IPS-NIHi7 (cell line): Measurements from ENCODE around the gene GRIN1.
A peak's percentile ranks its signal among the peaks of the same experiment; 100 is the strongest.

Experiments
- DNase-seq: peaks from one replicate; pipeline ENCODE4 v3.0.0; 2012; ENCODE audit warnings: mixed read lengths; ENCODE audit errors: extremely low spot score

Gene GRIN1

DNA sequence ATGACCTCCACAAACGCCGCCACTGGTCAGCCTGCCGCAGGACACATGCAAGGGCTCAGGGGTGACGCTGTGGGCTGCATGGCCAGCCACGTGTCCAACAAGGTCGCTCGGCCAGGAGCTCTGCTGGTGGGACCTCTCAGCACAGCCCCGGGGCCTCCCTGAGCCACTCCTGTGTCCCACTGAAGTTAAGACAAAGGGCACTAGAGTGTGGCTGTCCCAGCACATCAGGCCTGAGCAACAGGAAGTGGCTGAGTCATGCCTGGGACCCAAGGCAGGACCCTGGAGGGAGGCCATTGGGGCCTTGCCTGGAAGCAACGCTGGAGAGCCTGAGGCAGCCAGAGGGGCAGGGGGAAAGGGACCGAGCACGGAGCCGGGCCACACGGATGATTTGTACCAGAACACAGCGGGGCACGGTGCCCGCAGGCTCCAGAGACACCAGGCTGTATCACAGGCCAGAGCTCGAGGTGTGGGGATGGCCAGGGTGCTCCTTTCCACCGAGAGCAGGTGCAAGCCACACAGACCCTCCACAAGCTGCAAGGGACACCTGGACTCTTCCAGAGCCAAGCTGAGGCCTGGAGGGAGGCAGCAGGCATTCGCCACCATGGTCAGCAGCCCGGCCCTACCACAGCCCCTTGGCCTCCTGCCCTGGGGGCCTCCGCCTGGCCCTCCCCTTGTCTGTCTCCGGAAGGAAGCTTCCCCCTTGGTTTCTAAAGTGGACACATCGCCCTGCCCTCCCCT lies 39.4 kb downstream of the GRIN1 start:
- DNase-seq: no peak

DNA sequence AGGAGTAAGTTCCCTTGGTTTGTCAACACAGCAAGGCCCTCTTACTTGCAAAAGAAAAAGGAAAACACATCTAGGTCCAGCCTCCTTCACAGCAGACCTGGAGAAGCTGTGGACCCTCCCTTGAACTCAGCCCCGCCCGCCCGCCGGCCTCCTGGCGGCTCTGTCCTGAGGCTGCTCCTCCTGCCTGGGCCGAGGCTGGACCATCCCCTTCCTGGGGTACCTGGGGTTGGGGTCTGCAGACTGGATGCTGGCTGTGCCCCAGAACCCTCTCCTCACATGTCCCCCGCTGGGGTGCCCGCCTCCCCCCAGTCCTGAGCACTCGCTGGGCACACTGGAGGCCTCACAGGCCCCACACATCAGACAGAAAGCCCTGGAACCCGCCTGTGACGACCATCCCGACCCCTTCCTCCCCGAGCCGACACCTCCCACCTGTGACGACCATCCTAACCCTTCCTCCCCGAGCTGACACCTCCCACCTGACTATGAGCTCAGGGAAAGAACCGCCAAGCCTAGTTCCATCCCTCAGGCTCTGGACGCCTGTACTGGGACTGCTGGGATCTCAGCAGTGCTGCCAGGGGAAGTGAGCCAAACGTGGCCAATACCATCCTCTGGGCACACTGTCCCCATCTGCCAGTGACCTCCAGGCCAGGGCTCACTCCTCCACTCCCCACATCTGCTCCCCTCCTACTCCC lies 40.1 kb downstream of the GRIN1 start:
- DNase-seq: no peak

DNA sequence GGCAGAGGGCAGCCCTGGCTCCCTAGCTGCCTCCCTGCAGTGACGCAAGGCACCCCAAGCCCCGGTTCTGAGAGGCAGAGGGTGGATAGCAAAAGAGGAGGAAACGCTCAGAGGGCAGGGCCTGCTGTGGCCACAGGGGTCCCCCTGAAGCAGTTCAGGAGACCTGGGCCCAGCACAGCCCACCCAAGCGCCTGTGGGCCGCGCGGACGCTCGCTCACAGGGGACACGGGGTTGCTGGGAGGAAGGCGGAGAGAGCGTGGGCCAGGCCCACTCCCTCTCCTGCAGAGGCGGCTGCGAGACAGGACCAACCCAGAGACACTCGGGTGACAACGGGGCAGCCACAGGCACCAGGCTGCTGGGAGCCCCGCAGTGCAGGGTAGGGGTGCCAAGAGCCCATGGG lies 40.8 kb downstream of the GRIN1 start:
- no peak for DNase-seq

DNA sequence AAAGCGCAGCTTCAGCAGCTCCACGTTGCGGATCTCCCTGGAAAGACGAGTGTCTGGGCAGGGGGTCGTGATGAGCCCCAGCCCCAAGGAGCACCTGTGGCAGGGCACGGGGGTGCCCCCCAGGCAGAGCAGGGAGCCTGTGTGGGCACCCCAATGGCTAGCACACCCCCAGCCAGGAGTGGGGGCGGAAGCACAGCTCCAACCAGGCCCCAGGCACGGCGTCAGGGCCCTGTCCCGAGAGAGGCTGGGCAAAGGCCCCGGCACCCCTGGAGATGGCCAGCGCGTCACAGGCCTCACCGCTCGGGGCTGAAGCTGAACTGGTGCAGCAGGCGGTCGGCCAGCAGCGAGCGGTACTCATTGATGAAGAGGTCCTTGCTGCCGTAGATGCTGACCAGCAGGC lies 41.5 kb downstream of the GRIN1 start:
- DNase-seq: no peak

DNA sequence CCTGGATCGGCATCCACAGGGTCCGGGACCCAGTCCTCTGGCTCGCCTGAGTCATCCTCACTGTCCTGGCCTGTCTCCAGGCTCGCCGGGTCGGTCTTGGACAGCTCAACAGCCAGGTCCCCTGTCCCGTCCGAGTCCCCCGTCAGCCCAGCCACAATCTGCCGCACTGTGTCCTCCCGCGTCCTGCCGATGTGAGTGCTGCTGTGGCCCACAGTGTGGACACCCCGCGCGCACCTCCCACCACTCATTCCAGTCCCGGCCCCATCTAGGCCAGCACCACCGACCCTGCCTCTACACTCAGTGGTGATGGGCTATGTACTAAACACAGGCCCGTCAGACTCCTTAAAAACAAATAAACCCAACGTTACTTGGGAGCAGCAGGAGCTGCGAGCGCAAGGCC lies 42.7 kb downstream of the GRIN1 start:
- DNase-seq: no peak

DNA sequence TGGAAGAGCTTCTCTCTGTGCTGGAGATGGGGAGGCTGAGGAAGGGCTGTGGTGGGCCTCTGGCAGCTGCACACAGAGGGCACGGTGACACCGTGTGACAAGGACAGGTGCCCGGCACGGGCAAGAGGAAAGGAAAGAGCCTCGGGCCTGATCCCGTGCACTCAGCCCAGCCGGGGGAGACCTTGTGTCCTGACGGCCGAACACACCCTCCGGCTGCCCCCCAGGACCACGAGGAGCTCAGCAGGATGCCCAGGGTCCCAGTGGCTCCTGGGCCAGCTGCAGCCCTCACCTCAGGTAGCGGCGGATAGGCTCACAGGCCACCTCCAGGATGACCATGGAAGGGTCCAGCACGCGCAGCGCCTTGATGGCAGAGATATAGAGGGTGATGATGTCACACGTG lies 43.9 kb downstream of the GRIN1 start:
- DNase-seq: no peak

DNA sequence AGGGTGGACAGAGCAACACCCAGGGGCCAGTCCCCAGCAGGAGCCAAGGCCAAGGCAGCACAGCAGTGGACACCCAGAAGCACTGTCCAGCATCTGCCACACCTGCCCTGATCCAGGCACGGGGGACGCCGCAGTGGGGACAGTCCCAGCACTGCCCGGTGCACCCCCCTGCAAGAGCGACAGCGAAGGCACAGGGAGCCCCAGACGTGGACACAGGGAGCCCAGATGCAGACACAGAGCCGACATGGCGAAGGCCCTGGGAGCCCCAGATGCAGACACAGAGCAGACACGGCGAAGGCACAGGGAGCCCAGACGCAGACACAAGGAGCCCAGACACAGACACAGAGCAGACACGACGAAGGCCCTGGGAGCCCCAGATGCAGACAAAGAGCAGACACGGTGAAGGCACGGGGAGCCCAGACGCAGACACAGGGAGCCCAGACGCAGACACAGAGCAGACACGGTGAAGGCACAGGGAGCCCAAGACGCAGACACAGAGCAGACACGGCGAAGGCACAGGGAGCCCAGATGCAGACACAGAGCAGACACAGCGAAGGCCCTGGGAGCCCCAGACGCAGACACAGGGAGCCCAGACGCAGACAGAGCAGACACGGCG lies 45.1 kb downstream of the GRIN1 start:
- DNase-seq: no peak

DNA sequence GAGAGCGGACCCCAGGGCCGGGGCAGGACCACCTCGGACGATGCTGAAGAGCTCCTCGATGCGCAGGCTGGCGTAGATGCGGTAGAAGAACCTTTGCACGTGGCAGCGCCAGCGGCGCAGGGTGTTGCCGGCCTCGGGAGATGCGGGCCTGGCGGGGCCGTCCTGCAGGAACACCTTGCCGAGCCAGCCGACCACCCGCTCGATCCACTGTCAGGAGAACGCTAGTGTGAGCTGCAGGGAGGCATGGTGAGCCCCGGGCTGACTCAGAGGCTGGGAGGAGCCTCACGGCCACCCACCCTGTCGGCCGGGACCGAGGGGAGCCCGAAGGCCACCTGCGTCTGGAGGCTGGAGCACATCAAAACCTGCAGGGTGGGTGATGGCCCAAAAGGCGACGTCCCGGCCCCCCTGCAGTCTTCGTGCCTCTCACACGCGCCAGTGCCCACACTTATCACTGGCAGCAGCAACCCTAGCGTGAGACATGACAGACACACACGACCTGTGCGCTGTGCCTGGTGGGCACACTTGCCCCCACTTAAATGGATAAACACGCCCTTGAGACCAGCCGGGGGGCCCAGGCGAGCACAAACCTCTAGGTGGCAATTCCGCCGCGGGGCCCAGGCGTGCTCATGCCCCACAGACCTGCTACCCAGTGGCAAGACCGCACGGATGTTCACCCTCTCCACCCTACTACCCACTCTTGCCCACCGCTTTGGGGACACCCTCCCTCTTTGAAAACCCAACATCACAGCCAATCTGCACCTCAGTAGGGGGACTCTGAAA lies 46.1 kb downstream of the GRIN1 start:
- no peak for DNase-seq

DNA sequence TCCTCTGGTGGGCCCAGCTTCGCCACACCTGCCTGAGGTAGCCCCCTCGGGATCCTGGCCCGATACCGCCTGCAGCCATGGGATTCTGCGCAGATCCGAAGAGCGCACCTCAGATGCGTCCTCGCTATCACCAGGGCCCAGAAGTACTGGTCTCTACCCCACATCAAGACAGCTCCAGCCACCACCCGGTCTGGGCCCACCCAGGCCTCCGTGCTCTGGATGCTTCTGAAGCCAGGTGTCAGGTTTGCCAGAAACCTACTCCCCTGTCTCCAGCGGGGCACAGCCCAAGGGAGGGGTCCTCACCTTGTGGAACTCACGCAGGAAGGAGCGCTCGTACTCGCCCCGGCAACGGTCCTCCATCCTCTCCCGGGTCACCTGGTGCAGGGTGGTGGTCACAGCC lies 47.0 kb downstream of the GRIN1 start:
- DNase-seq: no peak

DNA sequence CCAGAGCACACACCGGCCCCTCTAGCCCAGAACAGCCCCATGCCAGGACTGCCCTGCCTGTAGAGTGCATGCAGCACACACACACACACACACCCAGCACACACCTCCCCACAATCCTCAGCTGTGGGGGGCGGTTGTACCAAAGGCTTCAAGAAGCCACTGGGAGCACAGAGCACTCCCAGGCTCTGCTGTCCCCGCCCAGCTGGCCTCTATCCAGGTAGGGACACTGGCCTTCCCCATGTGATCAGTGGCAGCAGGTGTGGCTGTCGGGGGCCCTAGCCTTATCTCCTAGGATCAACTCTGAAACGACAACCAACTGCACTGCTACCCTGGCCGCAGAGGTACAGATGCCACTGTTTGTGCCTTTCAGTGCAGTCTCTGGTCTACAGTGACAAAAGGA lies 47.4 kb downstream of the GRIN1 start:
- DNase-seq: no peak

DNA sequence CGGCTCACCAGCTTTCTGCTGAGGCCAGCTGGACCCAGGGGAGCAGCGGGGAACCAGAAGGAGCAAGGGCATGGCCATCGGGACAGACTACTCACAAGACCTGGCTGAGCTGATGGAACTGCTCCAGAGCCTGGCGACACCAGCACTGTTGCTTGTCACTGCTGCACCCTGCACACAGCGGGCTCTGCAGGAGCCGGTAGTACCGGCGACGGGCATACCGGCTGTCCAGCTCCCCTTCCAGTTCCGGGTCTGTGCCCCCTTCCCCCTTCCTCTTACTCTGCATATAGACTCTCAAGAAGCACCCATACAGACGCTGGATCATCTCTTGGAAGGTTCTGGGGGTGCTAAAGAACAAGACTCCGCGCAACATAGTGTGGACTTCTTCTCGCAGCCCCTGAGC lies 48.4 kb downstream of the GRIN1 start:
- DNase-seq: no peak

DNA sequence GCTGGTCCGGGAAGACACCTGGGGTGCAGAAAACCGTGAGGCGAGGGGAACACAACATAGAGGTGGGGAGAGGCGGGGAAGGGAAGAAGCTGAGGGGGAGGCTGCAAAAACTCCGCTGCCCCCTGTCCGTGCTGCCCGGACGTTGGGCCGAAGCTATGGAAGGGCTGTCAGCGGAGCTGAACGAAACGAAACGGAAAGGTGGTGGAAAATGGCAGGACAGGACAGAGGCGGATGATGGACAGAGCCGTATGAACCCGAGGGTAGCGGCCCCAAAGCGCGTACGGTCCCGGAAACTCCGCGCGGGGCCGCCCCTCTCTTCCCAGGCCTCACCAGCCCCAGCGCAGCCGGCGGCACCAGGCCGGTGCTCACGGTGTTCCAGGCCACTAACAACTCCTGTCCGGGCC lies 49.1 kb downstream of the GRIN1 start:
- DNase-seq: no peak

DNA sequence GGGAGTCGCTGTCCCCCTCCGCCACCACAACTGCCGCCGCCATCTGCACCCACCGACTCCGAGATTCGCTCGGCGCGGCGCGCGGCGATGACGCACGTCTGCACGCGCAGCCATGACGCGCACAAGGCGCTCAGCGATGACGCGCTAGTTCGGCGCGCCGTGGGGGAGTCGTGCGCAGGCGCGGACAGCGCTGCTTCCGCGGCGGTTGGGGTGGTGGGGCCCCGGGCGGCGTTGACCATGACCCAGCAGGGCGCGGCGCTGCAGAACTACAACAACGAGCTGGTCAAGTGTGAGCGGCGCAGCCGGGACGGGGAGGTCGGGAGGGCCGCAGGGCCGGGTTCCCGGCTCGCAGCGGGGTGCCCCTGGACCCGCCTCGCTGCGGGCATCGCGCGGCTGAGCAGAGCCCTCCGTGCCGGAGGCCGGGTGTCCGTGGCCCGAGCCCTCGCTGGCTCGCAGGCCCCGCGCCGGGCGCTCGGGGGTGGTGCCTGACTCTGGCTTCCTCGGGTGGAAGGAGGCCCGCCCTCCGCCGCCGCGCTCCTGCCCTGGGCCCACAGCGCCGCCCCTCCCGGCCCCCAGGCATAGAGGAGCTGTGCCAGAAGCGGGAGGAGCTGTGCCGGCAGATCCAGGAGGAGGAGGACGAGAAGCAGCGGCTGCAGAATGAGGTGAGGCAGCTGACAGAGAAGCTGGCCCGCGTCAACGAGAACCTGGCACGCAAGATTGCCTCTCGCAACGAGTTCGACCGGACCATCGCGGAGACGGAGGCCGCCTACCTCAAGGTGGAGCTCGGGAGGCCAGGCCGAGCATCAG lies 49.7 kb downstream of the GRIN1 start, which contains the start of the genes ANAPC2 and SSNA1:
Gene ANAPC2, minus strand, starts transcription at position 71 of the 807 bp plus-strand sequence. Its CDS starts 28 bp downstream, at position 43.
Gene SSNA1, plus strand, starts transcription at position 187 of the 807 bp plus-strand sequence. Its CDS starts 51 bp downstream, at position 238.
- DNase-seq: peak; percentile 94

DNA sequence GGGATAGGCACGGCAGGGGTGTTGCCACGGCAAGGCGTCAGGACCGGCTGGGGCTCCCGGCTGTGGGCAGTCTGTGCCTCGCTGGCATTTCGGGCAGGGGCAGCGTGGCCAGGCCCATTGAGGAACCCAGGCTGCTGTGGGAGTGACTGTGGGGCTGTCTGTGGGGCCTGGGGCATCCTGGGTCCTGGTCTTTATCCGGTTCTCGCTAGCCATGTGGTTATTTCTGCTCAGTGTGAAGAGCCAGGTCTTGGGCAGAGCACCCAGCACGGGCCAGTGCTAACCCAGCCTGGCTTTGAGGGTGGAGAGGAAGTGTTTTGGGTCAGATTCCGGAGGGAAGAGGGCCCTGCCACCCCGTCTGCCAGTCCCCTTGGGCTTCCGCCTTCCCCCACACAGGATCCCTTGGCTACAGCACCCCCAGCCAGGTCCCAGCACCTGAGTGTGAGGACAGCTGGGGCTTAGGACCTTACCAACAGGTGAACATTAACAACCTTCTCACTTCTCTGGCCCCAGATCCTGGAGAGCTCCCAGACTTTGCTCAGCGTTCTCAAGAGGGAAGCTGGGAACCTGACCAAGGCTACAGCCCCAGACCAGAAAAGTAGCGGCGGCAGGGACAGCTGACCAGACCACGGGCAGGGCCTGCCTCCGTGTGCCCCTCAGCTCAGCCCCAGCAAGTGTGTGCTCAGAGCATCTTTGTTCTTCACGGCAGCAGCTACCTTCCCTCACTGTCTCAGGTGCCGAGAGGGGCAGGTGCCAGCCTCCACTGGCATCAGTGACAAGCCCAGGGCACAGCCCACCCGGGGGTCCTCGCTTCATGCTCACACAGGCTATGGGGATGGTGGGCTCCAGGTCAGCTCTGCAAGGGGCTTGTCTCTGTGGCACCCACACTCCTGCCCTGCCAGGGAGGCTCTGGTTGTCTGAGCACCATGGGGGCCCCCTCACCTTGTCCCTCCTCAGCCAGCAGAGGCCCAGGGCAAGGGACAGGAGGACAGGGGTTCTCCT lies 50.6 kb downstream of the GRIN1 start:
- no peak for DNase-seq

DNA sequence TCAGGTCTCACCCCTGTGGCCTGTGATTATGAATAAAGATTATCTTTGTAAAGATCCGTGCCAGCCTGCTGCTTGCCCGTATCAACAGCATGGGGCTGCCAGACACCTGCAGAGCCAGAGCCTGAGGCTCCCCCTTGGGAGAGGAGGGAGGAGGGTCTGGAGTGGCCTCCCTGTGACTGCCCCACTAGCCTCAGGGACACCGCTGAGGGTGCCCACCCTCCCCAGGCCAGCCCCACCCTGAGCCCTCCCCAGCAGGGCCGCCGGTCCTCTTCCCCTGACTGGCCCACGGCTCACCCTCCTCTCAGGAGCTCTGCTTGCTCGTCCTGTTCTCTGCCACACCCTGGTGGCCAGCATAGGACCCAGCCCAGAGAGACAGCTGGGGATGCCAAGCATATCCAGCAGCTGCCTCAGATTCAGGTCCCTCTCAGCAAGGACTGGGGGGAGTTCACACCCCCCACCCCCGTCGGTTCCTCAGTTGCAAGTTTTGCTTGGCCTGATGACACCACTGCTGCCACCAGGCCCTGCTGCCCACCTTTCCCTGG lies 51.4 kb downstream of the GRIN1 start:
- DNase-seq: no peak

DNA sequence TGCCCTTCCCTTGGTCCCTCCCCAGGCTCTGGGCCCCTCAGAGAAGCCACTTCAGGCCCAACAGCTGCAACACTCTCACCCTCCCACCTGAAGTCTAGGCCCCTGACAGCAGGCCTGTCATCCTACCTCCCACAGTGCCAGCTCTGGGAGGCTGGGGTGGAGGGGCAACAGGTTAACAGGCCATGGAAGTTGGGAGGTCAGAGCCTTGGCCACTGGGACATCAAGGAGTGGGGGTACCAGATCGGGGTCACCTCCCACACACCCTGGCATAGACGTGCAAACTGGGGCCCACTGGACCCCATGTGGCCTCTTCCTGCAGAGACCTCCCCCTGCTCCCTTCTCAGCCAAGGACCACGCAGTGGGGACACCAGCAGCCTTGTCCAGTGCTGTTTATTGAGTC lies 52.3 kb downstream of the GRIN1 start:
- no peak for DNase-seq

DNA sequence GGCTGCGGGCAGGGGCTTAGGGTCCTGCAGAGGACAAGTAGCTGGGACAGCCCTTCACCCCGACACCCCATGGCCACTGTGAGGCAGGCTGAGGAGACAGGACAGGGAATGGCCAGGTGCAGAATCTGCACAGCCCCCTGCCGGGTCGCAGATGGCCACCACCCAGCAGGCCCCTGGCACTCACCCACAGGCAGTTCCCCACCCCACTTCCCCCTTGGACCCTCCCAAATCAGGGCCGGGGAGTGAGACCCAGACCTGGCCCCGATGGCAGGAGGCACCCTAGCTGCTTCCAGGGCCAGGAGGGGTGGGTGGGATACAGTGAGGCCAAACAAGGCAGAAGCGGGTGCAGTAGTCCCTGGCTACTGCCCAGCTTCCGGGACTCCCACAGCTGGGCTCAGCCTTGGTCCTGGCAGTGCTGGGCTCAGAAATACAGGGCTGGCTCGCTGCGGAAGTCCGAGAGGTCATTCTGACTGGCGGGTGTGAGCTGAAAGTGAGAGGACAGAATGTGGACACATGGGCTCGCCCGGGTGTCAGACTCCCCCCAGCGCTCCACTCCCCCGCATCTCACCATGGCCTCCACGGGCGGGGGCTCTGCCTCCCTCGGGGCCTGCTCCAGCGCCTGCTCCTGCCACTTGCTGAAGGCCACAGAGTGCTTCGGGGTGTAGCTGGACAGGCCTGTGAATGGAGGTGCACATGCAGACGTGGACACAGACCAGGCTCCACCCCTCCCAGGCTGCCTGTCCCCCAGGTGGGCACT lies 52.9 kb downstream of the GRIN1 start:
- no peak for DNase-seq

DNA sequence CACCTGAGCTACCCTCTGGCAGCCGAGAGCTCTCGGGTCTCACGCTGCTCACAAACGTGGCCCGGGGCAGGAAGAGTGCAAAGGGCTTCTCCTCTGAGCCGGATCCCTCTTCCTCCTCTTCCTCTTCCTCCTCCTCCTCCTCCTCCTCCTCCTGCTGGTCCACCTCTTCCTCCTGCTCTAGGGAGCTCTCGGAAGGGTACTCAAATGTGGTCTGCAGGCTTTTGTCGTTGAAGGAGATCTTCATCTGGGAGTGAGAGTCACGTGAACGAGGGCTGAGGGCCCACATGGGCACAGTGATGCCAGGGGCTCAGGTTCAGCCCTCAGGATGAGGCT lies 53.5 kb downstream of the GRIN1 start:
- DNase-seq: no peak

DNA sequence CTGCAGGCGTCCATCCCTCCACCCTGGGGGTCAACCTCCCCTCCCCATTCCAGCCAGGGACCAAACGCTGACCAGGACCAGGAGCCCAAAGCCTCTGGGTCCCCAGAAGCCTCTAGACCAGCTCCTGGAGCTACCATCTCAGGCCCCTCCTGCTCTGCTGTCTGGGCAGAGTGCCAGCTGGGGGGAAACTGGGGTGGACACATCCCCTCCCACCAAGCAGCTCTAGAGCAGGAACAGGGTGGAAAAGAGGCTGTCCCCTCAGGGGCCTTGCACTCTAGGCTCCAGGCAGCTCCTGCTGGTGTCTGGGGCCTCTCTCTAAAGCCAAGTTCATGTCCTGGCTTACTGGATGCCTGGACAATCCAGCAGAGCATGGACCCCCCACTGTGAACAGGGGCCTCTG lies 53.9 kb downstream of the GRIN1 start:
- no peak for DNase-seq
